ENCODE measurements around the gene LCAT.
"Not testable (repeated sequence)": the region's sequence is repeated elsewhere in the genome, so short reads cannot be mapped to it uniquely, and the experiment has no call there.

LCAT gene, protein sequence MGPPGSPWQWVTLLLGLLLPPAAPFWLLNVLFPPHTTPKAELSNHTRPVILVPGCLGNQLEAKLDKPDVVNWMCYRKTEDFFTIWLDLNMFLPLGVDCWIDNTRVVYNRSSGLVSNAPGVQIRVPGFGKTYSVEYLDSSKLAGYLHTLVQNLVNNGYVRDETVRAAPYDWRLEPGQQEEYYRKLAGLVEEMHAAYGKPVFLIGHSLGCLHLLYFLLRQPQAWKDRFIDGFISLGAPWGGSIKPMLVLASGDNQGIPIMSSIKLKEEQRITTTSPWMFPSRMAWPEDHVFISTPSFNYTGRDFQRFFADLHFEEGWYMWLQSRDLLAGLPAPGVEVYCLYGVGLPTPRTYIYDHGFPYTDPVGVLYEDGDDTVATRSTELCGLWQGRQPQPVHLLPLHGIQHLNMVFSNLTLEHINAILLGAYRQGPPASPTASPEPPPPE

DNA sequence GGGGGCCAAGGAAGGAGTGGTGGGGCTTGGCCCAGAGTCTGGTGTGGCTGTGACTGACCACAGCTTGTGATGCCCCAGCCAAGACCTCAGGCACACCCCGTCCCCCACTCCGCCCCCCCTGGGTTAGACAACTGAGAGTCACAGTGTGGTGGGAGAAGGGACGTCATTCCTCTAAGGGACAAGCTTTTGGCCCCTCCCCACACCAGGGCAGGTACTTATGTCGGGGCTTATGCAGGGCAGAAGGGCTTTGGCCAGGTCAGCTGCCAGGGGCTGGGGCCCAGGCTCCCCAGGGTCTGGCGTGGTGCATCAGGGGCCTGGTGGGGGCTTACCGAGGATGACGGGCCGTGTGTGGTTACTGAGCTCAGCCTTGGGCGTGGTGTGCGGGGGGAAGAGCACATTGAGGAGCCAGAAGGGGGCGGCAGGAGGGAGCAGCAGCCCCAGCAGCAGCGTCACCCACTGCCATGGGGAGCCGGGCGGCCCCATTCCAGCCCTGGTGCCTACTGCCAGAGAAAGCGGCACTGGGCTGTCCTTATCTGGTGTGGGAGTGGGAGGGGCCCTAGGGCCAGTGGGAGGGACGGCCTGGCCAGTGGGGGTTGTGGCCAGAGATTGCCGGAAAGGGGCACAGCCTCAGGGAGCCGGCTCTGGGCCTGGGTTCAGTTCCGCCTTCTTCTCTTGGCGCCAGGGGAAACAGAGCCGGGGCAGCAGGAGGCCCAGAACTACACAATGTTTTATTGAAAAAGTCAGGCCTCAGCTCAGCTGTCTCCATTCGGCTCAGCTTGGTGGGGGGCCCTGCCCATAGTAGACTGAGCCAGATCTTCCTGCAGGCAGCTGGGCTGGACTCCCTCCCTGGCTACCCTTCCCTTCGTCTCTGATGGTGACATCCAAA is at the start of gene LCAT:
LCAT (minus strand) TSS at position 502 of the 886 bp plus-strand sequence; CDS start at position 483, 19 bp downstream.
- DNase-seq: no peak

DNA sequence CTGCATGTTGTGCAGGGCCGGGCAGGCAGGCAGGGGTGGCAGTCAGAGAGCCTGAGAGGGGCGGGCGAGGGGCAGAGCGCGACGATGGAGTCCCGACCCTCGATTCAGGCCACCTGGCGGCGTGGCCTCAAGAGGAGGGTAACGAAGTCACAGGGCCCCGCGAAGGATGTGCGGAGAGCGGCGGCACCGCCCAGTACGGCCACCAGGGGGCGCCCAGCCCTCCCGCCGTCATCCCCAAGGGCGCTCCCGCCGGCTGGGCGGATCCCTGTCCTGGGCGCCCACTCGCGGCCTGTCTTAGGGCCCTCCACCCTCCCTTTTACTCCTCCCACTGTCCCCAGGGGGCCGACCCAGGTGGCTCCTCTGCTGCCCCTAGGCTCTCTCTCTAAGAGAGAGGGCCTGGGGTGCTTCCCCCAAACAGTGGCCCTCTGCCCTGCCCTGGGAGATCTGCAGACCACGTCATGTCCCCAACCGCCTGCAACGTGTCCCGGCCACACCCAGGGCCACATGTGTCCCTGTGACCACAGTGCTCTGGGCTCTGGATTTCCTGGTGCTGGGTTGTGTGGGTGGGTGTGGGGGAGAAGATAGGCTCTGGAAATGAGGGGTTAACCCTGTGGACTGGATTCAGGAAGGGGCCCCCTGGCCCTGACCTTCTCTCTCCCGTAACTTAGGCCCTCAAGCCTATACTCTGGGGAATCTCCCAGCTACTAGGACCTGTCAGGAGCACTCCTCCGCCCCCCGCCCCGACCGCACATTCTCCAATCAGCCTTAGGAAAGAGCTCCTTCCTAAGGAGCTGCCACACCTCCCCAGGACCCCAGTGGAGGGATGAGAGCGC is 49.5 kb upstream of the LCAT start:
- peak; percentile 51 for DNase-seq

GRCh38 chr16:67992661-67993206 is 48.8 kb upstream of the LCAT start:
- no peak for DNase-seq

DNA sequence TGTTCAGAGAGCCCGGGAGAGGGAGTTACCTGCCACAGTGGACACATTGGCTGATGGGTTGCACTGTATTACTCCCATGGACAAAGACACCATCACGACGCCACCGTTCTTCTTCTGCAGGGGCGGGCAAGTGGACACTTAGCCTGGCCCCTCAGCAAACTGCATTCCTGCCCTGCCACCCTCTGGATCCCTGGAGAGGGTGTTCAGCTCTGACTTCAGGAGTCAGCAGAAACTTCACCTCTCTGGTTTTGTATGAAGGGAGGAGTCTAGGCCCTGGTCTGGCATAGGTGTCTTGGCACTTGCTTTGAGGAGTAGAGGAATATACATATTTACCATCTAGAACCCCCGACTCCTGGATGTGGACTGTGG is 46.1 kb upstream of the LCAT start:
- DNase-seq: no peak

GRCh38 chr16:67989322-67990017 is 45.5 kb upstream of the LCAT start:
- no peak for DNase-seq

DNA sequence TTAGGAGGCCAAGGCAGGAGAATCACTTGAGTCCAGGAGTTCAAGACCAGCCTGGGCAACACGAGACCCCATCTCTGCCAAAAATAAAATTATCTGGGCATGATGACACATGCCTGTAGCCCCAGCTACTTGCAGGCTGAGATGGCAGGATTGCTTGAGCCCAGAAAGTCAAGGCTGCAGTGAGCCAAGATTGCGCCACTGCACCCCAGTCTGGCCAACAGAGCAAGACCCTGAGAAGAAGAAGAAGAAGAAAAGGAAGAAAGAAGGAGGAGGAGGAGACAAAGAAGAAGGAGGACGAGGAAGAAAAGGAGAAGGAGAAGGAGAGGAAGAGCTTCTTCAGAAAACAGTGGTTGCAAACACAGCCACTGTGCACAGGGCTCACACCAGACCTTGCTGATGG is 44.8 kb upstream of the LCAT start:
- no peak for DNase-seq

DNA sequence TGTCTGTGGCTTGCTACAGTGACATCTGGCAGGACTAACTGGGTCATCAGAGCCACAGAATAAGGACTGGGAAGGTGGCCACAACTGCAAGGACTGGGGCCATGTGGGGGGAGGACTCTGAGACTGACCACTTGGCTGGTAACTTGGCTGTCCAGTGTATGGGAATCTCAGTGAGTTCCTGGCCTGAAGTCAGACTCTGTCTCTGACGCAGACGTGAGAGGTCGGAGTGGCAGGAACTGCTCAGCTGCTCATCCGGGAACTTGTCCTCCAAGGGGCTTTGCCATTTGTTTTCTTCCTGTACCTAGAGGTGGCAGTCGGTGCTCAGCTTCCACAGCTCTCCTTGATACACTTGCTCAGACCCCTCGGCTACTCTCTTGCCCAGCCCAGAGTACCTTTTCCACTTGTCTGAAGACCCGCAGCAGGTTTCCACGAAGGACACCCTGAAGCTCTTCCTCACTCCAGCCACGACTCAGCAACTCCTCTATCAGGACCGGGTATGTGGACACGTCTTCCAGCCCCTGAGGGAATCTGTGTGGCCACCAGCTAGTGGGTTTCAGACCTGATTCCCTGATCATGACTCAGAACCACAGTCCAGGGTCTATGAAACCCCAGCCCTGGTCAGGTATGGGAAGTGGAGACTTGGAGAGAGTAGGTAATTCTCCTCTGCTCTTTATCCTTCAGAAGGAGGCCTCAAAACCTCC is 43.7 kb upstream of the LCAT start:
- DNase-seq: no peak

GRCh38 chr16:67986949-67987348 is 43.0 kb upstream of the LCAT start:
- no peak for DNase-seq

- DNase-seq: no peak
Measured at GRCh38 chr16:67982011-67982696, 38.2 kb upstream of the LCAT start.

GRCh38 chr16:67979955-67980678 is 36.2 kb upstream of the LCAT start, which contains the start of gene DPEP3:
DPEP3 (minus strand) TSS chr16:67980499; CDS start chr16:67980380, 119 bp downstream.
- no peak for DNase-seq

- no peak for DNase-seq
Measured at GRCh38 chr16:67977469-67978227, 33.7 kb upstream of the LCAT start.

- no peak for DNase-seq
Measured at GRCh38 chr16:67977005-67977404, 33.1 kb upstream of the LCAT start.

- no peak for DNase-seq
Measured at GRCh38 chr16:67976205-67976604, 32.3 kb upstream of the LCAT start.

DNA sequence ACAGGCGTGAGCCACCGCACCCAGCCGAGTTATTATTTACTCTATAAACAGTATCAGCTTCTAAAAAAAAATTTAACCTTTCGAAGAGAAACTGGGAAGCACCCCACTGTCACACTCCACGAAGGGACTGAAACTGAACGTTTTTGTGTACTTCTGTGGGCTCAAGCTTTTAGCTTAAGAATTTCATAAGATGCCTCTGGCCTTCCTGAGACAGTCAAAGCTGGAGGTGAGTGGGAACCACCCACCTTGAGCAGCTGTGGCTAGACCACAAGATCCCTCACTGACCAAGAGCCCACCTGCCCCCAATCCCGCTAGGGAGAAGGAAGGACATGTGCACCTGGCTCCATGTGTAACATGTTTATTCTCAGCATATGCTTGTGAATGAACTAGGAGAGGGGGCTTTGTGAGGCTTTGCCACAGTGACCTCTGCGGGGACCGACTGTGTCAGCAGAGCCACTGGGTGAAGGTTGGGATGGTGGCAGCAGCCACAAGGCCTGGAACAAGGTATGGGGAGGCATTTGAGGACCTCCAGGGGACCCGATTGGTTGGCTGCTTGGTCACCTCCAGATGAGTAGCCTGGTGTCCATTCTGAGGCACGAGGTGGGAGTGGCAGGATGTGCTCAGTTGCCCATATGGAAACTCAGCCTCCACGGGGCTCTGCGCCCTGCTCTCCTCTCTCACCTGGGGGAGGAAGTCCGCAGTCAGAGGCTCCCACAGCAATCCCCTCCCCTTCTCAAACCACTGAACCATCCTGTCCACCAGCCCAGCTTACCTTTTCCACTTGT is 31.6 kb upstream of the LCAT start:
- no peak for DNase-seq

DNA sequence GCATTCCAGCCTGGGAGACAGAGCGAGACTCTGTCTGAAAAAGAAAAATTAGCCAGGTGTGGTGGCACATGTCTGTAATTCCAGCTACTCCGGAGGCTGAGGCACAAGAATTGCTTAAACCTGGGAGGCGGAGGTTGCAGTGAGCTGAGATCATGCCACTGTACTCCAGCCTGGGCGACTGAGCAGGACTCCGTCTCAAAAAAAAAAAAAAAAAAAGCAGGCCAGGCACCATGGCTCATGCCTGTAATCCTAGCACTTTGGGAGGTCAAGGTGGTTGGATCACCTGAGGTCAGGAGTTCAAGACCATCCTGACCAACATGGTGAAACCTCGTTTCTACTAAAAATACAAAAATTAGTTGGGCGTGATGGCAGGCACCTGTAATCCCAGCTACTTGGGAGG is 28.4 kb upstream of the LCAT start:
- DNase-seq: not testable (repeated sequence)

DNA sequence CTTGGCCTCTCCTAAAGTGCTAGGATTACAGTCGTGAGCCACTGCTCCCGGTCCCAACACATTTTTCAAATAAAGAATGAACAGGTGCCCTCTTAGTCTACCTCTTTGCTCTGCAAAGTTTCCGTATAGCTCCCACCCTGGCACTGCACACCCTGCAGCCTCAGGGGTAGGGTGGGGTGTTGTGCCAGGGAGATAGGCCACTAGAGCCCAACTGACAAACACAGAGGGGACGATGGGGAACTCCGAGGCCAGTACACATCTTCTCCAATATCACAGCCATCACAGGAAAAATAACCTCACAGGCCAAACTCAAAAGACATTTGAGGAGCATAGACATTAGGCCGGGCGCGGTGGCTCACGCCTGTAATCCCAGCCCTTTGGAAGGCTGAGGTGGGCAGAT is 27.2 kb upstream of the LCAT start:
- no peak for DNase-seq

DNA sequence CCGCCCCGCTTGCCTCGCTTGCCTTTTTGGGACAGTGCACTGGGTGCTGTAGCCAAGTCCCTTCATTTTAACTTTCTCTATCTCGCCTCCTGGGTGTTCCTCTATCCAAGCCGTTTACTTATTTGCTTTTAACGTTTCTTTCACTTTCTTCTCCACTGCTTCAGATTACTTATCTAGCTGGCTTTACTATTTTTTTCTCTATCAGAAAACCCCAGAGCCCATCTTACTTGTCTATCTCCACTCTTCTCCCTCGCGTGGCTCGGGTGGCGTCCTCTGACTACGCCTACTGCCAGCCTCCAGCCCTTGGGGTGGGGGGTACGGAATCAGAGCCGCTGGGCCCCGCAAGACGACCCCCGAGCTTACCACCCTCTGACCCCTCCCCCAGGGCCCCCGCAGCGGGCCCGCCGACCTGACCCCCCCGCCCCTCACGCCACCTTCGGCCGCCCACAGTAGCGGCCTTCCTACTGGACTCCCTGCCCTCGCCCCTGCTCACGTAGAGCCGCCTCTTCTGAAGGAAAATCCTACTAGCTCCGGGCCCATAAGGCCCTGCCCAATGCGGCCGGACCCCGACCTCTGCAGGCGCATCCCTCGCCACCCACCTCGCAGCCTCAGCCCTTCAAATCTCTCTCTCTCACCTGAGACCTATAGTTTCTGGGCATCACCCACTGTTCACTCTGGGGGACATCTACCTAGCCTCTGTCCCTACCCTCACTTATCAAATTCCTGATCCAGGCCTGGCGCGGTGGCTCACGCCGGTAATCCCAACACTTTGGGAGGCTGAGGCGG is 25.5 kb upstream of the LCAT start:
- no peak for DNase-seq

Measured in NCI-H2107 (cell line).